K562 (cell line): ENCODE measurements around the gene PHF12. TPM values are rescaled to one million over a fixed set of nuclear protein-coding genes. Genes with fewer than 3 reads are reported as not detected.
A peak's percentile ranks its signal among the peaks of the same experiment; 100 is the strongest.

Experiments used
- ARID3A ChIP-seq: IDR thresholded peaks from 2 replicates; pipeline ENCODE4 v1.6.1; 2012; ENCODE audit warnings: low read depth, low read length, improper control_type of control experiment, borderline replicate concordance
- CBX5 ChIP-seq: IDR thresholded peaks from 2 replicates; pipeline ENCODE4 v1.6.1; 2014; ENCODE audit warnings: low read depth, borderline replicate concordance
- DEAF1 ChIP-seq: fragments of 450-650 bp; formaldehyde crosslinking; IDR thresholded peaks from 2 replicates; pipeline ENCODE4 v1.4.0; 2020; ENCODE audit warnings: mild to moderate bottlenecking, moderate library complexity
- FOS ChIP-seq: IDR thresholded peaks from 3 replicates; pipeline ENCODE4 v1.6.1; 2011; ENCODE audit not compliant: insufficient read length; ENCODE audit errors: extremely low read depth
- HDAC2 ChIP-seq: fragments of 450-650 bp; IDR thresholded peaks from 2 replicates; pipeline ENCODE4 v1.6.1; 2016; ENCODE audit warnings: mild to moderate bottlenecking
- HOMEZ ChIP-seq: fragments of 250-450 bp; sonication (Bioruptor Pico); IDR thresholded peaks from 2 replicates; pipeline ENCODE4 v1.4.0; 2020; ENCODE audit warnings: mild to moderate bottlenecking, moderate library complexity
- ILK ChIP-seq: fragments of 450-650 bp; IDR thresholded peaks from 2 replicates; pipeline ENCODE4 v1.6.1; 2016; ENCODE audit warnings: missing genetic modification characterization, low read depth, mild to moderate bottlenecking, missing compliant biosample characterization, moderate library complexity, borderline replicate concordance
- LCOR ChIP-seq: sonication (generic); formaldehyde crosslinking; IDR thresholded peaks from 2 replicates; pipeline ENCODE4 v1.8.0; 2022; ENCODE audit warnings: mild to moderate bottlenecking, missing genetic modification reagents
- NKRF ChIP-seq: fragments of 450-650 bp; IDR thresholded peaks from 2 replicates; pipeline ENCODE4 v1.6.1; 2016; ENCODE audit warnings: borderline replicate concordance
- XRCC3 ChIP-seq: fragments of 450-650 bp; IDR thresholded peaks from 2 replicates; pipeline ENCODE4 v1.6.1; 2017; ENCODE audit warnings: mild to moderate bottlenecking, moderate library complexity
- ZBTB1 ChIP-seq: sonication (generic); formaldehyde crosslinking; IDR thresholded peaks from 2 replicates; pipeline ENCODE4 v1.8.1; 2023; ENCODE audit warnings: missing genetic modification reagents, low read depth, mild to moderate bottlenecking, borderline replicate concordance
- ZBTB43 ChIP-seq: sonication (generic); formaldehyde crosslinking; IDR thresholded peaks from 2 replicates; pipeline ENCODE4 v1.8.0; 2023; ENCODE audit warnings: mild to moderate bottlenecking, missing genetic modification reagents
- ZC3H11A ChIP-seq: IDR thresholded peaks from 2 replicates; pipeline ENCODE4 v1.6.1; 2012; ENCODE audit warnings: low read depth, low read length, improper control_type of control experiment
- ZC3H4 ChIP-seq: sonication (generic); formaldehyde crosslinking; IDR thresholded peaks from 2 replicates; pipeline ENCODE4 v1.9.0; 2021; ENCODE audit warnings: missing genetic modification reagents, borderline replicate concordance
- ZNF699 ChIP-seq: fragments of 250-450 bp; sonication (Bioruptor Pico); IDR thresholded peaks from 2 replicates; pipeline ENCODE4 v1.8.0; 2021; ENCODE audit warnings: mild to moderate bottlenecking, moderate library complexity; ENCODE audit not compliant: insufficient replicate concordance
- ZNF740 ChIP-seq, 3 experiments: fragments of 200-800 bp in 1 of 3; sonication (Bioruptor generic) in 1 of 3; sonication (generic) in 1 of 3; formaldehyde crosslinking in 1 of 3; IDR thresholded peaks; 2 replicates each; pipeline versions ENCODE4 v1.6.1 to v1.8.0; 2016 to 2022; ENCODE audit warnings: mild to moderate bottlenecking in 2 of 3, missing compliant biosample characterization in 2 of 3, missing genetic modification characterization in 2 of 3, missing genetic modification reagents in 1 of 3
- polyA plus RNA-seq, 8 experiments: library from polyadenylated mRNA; depleted of rRNA in 4 of 8; stranded (reverse) in 5 of 8; unstranded in 3 of 8; fragments of >200 nt; fragmentation: Nextera tagmentation in 2 of 8; fragmentation: Illumina TruSeq in 1 of 8; extraction: Ambion mirVana in 2 of 8; extraction: Trizol in 1 of 8; gene quantifications; 2 replicates each; pipeline versions ENCODE4 v1.2.1 to v1.2.3, GENCODE V29; 2011 to 2014; ENCODE audit warnings: inconsistent platforms in 1 of 8, missing spikeins in 1 of 8
- total RNA-seq, 7 experiments: library from RNA; depleted of rRNA in 6 of 7; stranded (reverse); fragments of >200 nt in 6 of 7; fragmentation: Illumina TruSeq in 2 of 7; extraction: Trizol in 2 of 7; gene quantifications; 2 replicates each; pipeline versions ENCODE4 v1.2.1 to v1.2.3, GENCODE V29; 2011 to 2021; ENCODE audit warnings: low replicate concordance in 1 of 7

PHF12 gene
- total and polyA plus RNA-seq, 9 of the 15 experiments (the other 6 are each of a cell fraction or from before 2014, with no cell fraction given), result 0.82 to 31.3 (median 13.5) TPM

- no peak; the same call in 1 of the 2 replicates for TF ChIP-seq NKRF
- TF ChIP-seq ARID3A, result no peak
- TF ChIP-seq ILK (tag), result no peak
- TF ChIP-seq ZNF740 (CRISPR knock-in tag; IDR thresholded peaks at IDR 0.05), result 0 out of 2 replicates have a peak, but pooled peaks have one; percentile 51
- TF ChIP-seq ZNF740 (tag; IDR thresholded peaks at IDR 0.05), result no peak
- TF ChIP-seq ZBTB43 (CRISPR knock-in tag), result peak; percentile 91
- peak; percentile 42; the same call in 1 of the 2 replicates for TF ChIP-seq DEAF1 (CRISPR knock-in tag)
- peak; percentile 73; the same call in 1 of the 2 replicates for TF ChIP-seq ZC3H11A
- TF ChIP-seq XRCC3, result no peak
- TF ChIP-seq ZC3H4 (CRISPR knock-in tag), result peak; percentile 60; the same call in 1 of the 2 replicates
- TF ChIP-seq HDAC2, result no peak
- TF ChIP-seq LCOR (CRISPR knock-in tag), result no peak
- no peak for TF ChIP-seq CBX5
- TF ChIP-seq FOS, result no peak
- peak; percentile 75; the same call in 1 of the 2 replicates for TF ChIP-seq ZBTB1
- 0 out of 2 replicates have a peak, but pooled peaks have one; percentile 10 for TF ChIP-seq HOMEZ (CRISPR knock-in tag)
- TF ChIP-seq ZNF699 (CRISPR knock-in tag), result no peak
Observed at GRCh38 chr17:28902819-28903545, 48.3 kb downstream of the PHF12 start, which contains the start of gene DHRS13 (continued).
